ENCODE results near the gene RELL1.
A peak's percentile ranks its signal among the peaks of the same experiment; 100 is the strongest.

RELL1 gene, protein sequence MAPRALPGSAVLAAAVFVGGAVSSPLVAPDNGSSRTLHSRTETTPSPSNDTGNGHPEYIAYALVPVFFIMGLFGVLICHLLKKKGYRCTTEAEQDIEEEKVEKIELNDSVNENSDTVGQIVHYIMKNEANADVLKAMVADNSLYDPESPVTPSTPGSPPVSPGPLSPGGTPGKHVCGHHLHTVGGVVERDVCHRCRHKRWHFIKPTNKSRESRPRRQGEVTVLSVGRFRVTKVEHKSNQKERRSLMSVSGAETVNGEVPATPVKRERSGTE

DNA sequence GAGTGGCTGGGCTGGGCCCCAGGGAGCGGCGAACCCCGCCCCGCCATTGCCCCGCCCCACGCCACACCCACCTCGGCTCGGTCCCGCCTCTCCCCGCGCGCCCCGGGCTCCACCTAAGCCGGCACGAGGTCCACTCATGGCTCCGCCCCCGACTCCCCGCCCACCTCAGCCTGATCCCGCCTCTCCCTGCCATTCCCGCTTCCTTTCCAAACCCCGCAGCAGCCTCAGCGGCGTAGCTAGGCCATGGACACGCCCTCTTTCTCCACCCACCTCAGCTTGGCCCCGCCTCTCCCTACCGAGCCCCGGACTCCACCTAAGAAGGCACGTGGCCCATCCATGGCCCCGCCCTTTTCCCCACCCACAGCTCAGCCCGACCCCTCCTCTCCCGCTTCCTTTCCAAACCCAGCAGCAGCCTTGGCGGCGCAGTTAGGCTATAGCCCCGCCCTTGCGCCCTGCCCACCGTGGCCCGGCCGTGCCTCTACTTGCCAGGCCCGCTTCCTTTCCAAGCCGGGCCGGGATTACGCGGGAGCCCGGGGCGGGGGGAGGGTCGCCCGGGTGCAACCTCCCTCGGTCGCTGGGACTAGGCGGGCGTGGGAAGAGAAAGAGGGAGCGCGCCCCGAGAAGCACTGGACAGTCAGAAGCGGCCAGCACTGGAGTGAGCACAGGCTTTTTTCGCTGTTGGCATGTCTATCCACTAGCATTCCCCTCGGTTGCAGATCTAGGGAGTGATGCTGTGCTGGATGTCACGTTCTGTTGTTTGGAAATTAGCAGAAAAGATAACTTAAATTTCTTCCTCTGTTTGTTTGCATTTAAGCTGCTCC is at the start of gene RELL1:
Gene RELL1 (minus strand): TSS at position 4 of the 821 bp plus-strand sequence. CDS start 89 bp downstream, outside the sequence.
- peak; percentile 99 for DNase-seq (ENCODE audit: low read depth in 2 of 2)

DNA sequence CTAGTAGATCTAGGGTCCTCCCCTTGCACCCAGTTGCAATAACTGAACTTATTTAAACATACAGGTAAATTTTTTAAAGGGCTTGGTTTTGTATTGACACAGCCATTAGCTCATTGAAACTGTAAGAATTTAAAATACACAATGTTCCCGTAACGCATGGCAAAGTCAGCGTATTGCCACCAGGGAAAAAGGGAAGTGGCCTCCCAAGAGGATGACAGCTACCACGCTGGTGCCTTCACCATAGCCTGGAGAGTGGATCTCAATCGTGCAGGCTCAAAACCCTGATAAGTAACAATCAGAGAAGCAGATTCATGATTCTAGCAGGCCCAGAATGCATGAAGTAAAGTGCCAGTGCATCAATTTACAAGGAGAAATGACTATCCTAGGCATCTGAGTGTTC is 49.4 kb upstream of the RELL1 start:
- no peak for DNase-seq (ENCODE audit: low read depth in 2 of 2)

DNA sequence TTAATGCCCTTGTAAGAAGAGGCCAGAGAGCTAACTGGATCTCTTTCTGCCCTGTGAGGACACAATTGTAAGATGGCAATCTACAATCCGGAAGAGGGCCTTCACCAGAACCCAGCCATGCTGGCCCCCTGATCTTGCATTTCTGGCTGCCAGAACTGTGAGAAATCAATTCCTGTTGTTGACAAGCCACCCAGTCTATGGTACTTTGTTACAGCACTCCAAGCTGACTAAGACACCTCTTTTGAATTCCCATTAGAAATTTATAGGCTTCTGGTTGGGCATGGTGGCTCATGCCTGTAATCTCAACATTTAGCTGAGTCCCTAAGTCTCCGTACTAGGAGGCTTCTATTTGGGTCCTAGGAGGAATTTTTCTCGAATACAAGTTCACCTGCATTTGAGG is 48.8 kb upstream of the RELL1 start:
- no peak for DNase-seq (ENCODE audit: low read depth in 2 of 2)

DNA sequence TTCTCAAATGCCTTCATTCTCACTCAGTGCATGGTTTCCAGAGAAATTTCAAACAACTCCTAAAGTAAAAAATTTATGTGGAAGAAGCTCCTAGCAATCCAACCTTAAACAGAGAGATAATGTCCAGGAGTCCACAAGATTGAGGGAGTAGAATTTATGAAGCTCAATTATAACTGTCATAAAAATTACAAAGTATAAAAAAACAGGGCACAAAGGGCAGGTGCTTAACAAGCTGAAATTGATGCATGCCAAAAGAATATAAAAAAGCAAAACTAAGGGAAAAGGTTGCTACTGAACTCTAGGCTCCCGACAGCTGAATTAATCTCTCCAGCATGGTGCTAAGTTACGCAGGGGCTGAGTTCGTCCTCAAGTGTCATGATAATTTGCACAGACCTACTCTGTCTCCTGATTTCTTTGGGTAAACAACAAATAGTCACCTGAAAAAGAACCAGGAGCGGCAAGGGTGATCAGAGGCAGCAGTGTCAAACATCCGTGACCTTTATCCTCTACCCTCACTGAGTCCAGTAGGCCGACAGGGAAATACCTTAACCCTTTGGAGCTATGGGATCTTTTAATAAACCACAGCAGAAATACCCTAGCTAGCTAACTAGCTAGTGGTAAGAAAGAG is 47.2 kb upstream of the RELL1 start:
- DNase-seq (ENCODE audit: low read depth in 2 of 2), result no peak

DNA sequence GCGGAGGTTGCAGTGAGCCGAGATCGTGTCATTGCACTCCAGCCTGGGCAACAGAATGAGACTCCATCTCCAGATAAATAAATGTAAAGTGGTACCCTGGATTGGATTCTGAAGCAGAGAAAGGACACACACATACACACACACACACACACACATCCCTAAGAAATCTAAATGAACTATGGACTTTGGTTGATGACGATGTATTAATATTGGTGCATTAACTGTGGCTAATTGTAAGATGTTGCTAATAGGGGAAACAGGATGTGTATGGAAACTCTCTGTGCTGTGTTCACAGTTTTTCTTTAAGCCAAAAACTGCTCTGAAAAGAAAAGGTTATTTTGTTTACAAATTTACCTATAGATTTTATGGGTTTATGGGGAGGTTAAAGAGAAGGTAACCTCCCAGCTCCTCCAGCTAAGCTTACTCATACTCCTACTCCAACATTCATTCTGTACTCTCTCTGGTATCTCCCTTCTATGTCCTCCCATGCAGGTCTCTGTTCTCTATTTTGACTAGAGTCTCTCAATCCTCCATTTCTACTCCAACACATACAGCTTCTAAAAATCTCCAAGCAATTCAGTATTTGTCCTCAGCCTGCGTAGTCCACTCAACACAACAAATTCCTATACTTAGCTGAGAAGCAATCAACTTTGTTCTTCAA is 46.5 kb upstream of the RELL1 start:
- DNase-seq (ENCODE audit: low read depth in 2 of 2), result no peak

DNA sequence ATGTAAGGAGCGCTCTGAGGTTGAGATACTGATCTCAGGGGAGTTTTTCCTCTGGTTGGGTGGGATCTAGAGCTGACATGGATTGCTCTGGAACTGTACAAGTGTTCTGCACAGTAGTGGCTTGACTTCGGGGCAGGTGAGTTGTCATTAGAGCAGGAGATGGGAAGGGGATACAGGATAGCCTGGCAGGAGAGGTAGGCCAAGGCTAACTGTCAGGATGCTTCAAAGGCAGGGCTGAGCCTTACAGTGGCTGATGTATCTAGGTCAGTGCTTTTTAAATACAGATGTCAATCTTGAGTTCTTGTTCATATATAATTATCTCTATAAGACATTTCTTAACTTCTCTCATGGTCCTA is 43.5 kb upstream of the RELL1 start:
- DNase-seq (ENCODE audit: low read depth in 2 of 2), result no peak

DNA sequence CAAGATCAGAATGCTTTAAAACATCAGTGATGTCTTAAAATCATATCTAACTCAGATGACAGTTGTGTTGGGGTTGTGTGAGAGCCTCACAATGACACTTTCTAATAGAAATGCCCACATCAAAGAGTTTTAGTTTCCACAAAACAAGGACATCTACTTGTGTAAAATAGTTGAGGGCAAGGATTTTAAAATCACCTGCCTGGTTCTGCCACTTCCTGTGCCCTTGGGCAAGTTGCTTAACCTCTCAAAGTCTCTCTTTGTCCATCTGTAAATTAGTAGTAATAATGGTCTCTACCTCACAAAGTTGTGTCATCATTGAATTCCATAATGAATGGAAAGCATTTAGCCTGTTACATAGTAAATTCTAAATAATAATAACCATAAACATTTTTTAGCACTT is 41.9 kb upstream of the RELL1 start:
- no peak for DNase-seq (ENCODE audit: low read depth in 2 of 2)

DNA sequence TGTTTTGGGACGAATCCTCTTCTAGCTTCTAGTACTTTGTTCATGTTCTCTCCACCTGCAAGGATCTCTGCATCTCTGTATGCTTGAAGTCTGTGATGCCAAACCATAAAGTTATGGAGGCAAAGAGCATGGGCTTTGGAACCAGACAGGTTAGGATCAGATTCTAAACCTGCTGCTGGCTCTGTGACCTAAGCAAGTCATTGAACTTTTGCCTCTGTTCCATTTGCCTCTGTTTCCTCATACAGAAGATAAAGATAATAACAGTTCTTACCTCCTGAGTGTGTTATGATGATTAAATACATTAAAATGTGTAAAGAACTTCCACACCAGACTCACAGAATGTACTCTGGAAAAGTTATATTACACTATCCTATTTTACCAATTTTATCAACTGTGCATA is 41.5 kb upstream of the RELL1 start:
- DNase-seq (ENCODE audit: low read depth in 2 of 2), result no peak

DNA sequence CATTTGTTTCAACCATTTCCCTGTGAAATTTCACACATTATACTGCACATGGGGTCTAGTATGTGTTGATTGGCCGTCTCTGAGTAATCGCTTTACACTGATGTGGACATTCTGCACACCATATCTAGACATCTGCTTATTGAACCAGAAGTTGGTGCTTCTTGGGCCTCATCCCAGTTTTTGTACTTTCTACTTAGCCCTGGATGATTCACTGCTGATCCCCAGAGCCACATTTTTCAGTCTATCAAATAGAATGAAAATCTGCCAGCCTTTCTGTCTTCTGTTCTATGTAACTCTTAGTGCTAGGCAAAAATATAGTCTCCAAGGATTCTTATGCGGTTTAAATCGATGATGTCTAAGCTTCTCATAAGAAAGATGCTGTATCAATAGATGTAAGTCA is 40.5 kb upstream of the RELL1 start:
- DNase-seq (ENCODE audit: low read depth in 2 of 2), result no peak

DNA sequence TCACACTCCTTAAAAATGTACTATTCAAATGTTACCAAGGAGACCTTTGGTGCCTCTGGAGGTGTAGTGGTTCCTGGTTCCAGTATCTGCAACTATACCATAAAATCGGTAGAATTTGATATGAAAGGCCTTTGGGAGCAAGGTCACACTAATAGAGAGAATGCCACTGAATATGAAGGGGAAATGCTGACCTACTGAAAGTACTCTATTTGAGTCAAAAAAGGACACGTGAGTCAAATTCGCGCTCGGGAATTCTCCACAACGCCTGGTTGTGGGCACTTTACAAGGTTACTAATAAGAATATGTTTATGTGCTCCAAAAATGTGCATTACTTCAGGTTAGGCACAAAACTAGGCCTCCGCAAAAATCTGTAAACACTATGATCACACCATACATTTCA is 39.5 kb upstream of the RELL1 start:
- no peak for DNase-seq (ENCODE audit: low read depth in 2 of 2)

DNA sequence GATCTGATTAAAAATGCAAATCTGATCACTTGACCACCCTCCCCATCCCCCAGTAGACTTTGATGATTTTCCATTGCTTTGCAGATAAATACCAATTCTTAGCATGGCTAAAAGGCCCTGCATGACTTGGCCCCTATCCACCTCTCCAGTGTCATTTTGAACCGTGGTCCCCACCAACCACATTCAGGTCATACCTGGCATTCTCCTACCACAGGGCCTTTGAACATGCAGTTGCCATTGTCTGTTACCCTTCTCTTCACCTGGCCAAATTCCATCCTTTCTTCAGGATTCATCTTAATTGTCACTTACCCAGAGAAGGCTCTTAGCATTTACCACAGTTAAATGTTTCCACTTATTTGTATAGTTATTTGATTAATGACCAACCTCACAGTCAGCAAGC is 36.9 kb upstream of the RELL1 start:
- no peak for DNase-seq (ENCODE audit: low read depth in 2 of 2)

DNA sequence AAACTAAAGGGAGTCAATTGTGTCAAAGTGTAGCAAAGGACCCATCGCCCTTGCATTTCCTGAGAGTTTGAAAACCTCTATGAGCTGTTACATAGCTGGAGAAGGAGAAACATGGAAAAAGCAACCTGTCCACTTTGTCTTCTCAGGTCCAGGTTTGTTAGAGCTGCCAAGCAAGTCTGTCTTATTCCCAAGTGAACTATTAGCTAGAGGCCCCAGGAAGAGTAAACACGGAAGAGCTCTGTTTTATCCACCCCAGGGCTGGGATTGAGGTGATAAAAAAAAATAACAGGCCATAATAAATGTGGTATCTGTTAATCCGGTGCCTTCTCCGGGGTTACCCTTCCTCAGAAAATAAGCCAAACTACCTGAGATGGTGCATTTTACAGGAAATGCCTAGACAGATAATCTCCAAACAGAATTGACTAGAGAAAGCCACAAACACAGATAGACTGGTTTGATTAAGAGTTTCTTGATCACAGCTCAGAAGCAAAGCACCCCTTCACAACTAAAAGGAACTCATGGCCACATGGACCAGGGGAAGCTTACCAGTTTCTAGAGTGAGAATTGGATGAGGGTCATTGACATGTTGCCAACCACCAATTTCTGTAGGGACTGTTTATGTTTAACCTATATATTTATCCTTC is 35.9 kb upstream of the RELL1 start:
- DNase-seq (ENCODE audit: low read depth in 2 of 2), result no peak

DNA sequence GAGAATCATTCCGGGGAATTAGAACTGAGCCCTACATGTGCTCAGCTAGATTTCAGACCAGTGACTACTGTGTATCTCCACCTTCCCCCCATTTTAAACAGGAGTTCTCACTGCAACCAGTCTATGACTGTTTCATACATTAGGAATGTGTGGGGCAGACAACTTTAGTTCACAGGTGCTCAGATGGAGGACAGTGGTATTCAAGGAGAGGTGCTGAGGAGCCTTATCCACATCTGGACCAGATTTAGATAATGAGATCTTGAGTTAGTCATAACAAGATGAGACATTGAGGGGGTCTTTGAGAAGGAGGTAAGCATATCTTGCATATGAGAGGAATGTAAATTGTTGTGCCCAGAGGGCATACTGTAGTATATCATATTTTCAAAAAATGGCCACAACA is 32.8 kb upstream of the RELL1 start:
- no peak for DNase-seq (ENCODE audit: low read depth in 2 of 2)

DNA sequence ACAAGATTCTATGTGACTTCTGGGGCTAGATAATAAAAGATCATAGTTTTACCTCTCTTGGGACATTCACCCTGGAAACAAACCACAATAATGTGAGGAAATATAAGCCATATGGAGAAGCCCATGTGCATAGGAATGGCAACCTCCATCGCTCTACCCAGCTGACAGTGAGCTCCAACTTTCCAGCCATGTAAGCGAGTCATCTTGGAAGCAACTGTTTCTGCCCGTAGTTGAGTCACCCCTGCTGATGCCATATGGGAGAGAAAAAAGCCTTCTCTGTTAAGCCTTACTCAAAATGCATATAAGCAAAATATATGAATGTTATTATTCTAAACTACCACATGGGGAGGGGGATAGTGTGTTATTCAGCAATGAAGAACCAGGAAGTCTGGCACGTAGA is 31.4 kb upstream of the RELL1 start:
- no peak for DNase-seq (ENCODE audit: low read depth in 2 of 2)

DNA sequence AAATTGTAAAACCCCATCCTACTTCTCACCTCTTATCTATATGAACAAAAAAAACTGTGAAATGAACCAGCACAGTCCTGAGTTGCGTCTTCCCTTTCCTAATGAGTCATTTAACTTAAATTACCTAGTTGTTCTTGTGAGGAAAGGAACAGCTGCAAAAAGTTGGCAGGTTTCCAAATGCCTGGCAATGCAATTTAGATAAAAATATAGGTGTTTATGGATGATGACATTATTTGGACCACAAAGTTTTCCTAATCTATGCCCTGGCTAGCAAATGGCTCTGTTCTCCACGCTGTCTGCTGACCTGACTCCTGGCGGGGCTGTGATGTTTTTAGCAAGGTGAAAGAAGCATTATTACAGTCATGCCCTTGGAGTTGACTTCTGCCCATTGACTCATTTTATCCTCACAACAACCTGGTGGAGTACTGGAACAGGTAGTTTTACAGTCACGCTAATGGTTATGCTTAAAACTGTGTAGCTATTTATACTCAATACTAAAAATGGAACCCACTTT is 29.8 kb upstream of the RELL1 start:
- no peak for DNase-seq (ENCODE audit: low read depth in 2 of 2)

DNA sequence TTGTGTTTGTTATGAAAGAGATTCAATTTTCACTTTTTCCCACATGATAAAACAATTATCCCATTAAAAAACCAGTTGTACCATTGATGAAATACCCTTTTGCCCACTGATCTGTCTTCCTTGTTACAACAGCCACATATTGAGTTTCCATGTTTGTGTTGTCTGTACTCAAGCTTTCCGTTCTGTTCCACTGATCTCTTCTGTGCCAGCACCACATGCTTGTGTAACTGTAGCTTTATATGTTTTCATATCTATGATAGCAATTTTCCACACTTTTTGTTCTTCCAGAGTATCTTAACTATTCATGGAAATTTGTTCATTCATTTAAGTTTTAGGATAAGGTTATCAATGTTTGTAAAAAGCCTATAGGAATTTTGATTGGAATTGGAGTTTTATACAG is 24.3 kb upstream of the RELL1 start:
- no peak for DNase-seq (ENCODE audit: low read depth in 2 of 2)

DNA sequence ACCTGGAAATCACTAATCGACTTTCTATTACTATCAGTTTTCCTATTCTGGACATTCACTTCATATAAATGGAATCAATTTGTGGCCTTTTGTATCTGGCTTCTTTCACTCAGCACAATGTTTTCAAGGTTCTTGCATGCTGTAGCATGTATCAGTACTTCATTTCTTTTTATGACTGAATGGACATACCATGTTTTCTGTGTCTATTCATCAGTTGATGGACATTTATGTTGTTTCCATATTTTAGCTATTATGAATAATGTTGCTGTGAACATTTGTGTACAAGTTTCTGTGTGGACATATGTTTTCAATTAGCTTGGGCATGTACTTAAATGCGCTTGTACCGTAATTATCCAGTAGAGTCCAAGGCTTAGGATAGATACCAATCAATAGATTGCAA is 19.9 kb upstream of the RELL1 start:
- DNase-seq (ENCODE audit: low read depth in 2 of 2), result no peak

DNA sequence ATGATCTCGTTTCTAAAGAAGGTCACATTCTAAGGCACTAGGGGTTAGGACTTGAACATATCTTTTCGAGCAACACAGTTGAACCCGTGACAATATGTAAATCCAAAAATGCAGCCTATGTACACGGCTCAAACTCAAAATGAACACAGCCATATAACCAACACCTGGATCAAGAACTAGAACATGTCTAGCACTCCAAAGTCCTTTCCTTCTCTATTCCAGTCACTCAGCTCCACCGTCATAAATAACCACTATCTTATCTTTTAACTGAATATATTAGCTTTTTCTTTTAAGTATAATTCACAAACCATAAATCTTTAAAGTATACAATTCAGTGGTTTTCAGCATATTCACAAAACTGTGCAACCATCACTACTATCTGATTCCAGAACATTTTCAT is 19.4 kb upstream of the RELL1 start:
- DNase-seq (ENCODE audit: low read depth in 2 of 2), result no peak

DNA sequence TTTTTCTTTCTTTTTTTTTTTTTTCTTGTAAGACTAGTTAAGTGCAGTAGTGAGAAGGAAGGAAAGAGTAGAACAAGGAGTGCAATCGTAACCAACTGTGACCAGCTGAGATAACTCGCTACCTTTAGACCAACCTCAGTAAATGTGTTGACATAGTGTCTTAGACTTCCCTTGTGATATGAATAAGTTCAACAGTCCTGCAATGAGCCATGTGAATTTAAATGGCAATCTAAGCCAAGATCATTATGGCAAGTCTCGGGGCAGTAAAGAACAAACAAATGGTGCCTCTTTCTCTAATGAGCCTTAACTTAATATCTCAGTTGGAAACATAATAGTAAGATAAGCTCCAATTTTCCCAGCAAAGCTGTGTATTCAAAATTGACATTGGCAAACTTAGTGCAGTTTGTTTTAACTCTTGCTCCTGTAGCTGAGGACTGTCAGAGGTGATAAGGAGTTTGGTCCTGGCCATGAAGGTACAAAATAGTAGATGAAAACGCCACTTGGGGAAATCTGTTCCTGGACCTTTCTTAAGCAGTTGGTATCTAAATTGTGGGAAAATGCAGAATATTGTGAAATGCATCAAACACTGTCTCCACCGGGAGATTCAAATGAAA is 13.8 kb upstream of the RELL1 start:
- DNase-seq (ENCODE audit: low read depth in 2 of 2), result no peak

DNA sequence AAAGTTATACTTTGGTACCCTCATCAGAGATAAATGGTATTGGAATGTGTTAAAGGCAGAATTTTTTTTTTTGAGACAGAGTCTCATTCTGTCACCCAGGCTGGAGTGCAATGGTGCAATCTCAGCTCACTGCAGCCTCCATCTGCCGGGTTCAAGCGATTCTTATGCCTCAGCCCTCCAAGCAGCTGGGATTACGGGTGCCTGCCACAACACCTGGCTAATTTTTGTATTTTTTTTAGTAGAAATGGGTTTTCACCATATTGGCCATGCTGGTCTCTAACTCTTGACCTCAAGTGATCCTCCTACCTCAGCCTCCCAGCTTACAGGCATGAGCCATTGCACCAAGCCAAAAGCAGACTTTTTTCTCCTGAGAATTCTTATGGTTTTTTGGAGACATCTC is 11.4 kb upstream of the RELL1 start:
- no peak for DNase-seq (ENCODE audit: low read depth in 2 of 2)

DNA sequence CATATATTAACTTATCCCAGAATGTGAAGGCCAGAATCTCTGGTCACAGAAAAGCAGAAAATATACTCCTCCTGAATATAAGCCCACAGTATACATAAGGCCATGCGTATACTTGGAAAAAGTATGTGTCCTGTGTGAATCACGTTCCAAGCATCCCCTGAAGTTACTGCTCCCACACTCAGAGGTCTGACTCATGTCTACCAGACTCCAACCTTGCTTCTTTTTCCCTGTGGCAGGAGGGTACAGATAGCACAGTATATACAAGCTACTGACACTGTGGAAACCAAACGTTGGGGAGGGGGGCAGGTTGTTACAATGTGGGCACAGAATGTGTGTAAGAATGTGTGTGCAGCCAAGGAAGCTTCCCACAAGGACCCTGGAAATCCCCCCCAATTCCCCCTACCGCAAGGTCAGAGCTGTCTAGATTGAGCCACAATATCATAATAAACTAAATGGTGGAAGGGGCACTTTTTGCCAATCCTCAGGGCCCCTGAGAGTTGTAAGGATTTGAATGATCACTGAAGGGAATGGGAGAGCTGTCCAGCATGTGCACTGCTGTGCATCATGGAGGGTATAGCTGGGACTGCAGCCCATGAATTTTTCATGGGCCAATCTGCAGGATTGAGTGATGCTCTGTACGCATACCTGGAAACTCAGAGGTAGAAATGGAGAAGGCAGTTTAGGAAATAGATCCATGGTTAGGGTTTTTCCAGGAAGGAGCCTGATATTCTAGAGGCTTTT is 7.4 kb upstream of the RELL1 start:
- no peak for DNase-seq (ENCODE audit: low read depth in 2 of 2)

Measured in activated CD4-positive, alpha-beta T cell treated with anti-CD3 and anti-CD28 coated beads for 24 hours (primary cell).